Gastrocnemius medialis (tissue), 4 donors: ENCODE data around the gene TMEM185B.
"Not testable (repeated sequence)": the region's sequence is repeated elsewhere in the genome, so short reads cannot be mapped to it uniquely, and the experiment has no call there.

Source experiments
- CTCF ChIP-seq, 5 experiments: fragments of 450-650 bp in 3 of 5; fragments of 200-600 bp in 2 of 5; sonication (generic) in 2 of 5; IDR thresholded peaks in 4 of 5; conservative IDR thresholded peaks in 1 of 5; 1 replicate in 4 of 5; 2 replicates in 1 of 5; pipeline ENCODE4 v1.5.1; 2016 to 2019; ENCODE audit warnings: antibody characterized with exemption in 5 of 5, mild to moderate bottlenecking in 3 of 5, moderate library complexity in 3 of 5
- POLR2A ChIP-seq, 2 donors: fragments of 450-650 bp; IDR thresholded peaks; one replicate each; pipeline ENCODE4 v1.6.1; 2017; ENCODE audit warnings: antibody characterized with exemption in 2 of 2, mild to moderate bottlenecking in 2 of 2, moderate library complexity in 2 of 2

GRCh38 chr2:120235158-120235557 lies 12.0 kb upstream of the TMEM185B start:
- not testable (repeated sequence) for TF ChIP-seq CTCF (IDR thresholded peaks at IDR 0.05 in 4 of 5, conservative IDR thresholded peaks at IDR 0.05 in 1 of 5); POLR2A (IDR thresholded peaks at IDR 0.05)
